GM20000 (cell line): ENCODE results near the gene JMJD7.
"Not testable (repeated sequence)": the region's sequence is repeated elsewhere in the genome, so short reads cannot be mapped to it uniquely, and the experiment has no call there.

Experiments
- DNase-seq: peaks from one replicate; pipeline ENCODE4 v3.0.0; 2012; ENCODE audit warnings: low spot score
- TF ChIP-seq, protein P1 (sequence below): IDR thresholded peaks from 2 replicates; pipeline ENCODE4 v1.5.1; 2012; ENCODE audit warnings: mild to moderate bottlenecking, control low read depth; ENCODE audit errors: extremely low read depth, missing control alignments

The JMJD7 gene

DNA sequence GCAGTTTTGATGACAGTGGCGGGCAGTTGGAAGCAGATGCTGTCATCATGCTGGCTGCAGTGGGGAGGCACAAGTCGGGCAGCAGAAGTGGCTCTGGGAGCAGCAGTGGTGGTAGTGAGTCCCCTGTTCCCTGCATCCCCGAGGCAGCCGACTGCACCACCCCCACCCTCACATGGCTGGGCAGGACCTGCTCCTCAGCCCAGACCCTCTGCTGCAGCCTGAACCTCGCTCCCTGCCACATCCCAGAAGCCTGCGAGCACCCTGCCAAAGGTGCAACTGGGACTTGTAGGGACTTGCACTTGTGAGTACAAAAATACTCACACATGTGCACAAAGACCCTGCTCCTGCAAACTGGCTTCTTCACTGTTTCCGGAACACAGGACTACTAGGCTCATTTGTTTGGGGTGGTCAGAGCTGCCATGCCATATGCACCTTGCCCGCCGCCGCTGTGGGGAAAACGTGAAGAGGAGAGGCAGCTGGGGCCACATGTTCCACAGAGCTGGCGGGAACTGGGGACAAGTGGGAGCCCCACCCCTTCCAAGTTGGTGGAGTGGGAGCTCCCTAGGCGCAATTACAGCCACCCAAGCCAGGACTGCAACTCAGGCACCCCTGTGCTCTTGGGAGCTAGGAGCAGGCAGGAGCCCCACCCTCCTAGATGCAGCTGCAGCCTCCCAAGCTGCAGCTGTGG, 2.2 kb downstream of the JMJD7 start:
- TF ChIP-seq, protein P1, sequence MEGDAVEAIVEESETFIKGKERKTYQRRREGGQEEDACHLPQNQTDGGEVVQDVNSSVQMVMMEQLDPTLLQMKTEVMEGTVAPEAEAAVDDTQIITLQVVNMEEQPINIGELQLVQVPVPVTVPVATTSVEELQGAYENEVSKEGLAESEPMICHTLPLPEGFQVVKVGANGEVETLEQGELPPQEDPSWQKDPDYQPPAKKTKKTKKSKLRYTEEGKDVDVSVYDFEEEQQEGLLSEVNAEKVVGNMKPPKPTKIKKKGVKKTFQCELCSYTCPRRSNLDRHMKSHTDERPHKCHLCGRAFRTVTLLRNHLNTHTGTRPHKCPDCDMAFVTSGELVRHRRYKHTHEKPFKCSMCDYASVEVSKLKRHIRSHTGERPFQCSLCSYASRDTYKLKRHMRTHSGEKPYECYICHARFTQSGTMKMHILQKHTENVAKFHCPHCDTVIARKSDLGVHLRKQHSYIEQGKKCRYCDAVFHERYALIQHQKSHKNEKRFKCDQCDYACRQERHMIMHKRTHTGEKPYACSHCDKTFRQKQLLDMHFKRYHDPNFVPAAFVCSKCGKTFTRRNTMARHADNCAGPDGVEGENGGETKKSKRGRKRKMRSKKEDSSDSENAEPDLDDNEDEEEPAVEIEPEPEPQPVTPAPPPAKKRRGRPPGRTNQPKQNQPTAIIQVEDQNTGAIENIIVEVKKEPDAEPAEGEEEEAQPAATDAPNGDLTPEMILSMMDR, result no peak
- DNase-seq, result no peak

DNA sequence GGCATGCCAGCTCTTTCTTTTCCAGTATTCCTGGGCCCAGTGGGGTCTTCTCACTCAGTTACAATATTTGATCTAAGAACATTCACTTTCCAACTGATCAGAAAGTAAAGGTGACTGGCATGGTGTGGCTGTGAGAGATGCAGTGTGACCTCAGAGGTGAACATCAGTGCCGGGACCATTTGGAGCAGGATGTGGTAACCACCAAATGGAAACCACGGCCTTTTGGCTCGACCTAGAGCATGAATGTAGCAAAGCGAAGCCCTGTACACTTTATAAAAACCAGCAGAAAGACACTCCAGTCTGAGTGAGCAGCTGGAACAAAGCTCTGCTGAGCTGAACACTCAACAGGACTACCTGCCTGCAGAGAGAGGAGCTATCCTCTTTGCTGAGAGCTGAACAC, 3.4 kb downstream of the JMJD7 start:
- DNase-seq, result not testable (repeated sequence)

DNA sequence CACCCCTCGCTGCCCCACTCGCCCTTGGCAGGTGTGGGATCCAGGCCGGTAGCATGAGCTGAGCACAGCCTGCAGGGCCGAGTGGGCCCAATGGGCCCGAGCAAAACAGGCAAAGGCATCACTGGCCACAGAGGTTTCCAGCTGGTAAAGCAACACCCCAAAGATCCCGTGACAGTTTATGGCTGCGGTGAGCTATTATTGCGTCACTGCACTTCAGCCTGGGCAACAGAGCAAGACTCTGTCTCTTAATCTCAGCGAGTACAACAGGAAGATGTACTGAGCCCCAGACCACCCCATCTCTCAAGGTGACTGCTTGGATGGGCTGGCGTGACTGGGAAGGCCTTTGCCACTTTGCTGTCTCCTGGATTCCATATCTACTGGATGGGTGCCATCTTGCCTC, 4.3 kb downstream of the JMJD7 start:
- TF ChIP-seq, protein P1, result no peak
- no peak for DNase-seq

DNA sequence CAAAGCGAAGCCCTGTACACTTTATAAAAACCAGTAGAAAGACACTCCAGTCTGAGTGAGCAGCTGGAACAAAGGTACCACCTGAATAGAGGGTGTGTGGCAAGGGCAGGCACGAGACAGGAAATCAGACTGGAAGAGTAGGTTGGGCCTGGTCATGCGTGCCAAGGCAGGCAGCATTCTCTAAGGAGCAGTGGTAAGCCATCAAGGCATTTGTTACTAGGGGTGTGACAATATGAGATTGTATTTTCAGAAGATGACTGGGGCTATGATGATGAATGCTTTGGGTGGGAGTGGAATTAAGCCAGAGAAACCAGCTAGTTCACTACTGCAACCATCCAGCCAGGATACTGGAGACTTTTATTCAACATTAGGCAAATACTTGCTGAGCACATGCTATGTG, 5.0 kb downstream of the JMJD7 start:
- DNase-seq, result no peak
- TF ChIP-seq, protein P1, result no peak

DNA sequence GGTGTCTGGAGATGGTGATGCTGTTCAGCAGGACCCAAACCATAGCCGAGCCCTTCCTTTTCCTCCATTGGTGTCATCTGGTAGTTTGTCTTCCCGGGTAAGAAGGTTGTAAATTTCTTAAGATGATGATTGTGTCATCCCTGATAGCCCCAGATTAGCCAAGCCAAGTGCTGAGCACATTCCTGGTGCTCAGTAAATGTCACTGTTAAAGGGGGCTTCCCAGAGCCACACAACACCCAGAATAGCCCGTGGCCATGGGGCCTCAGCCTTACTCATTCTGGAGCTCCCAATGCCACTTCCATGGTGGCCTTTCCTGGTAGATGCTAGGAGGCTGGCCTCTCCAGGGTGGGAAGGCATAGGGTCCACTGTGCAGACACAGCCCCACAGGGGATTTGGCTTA, 6.2 kb downstream of the JMJD7 start:
- TF ChIP-seq, protein P1, result no peak
- DNase-seq, result no peak

DNA sequence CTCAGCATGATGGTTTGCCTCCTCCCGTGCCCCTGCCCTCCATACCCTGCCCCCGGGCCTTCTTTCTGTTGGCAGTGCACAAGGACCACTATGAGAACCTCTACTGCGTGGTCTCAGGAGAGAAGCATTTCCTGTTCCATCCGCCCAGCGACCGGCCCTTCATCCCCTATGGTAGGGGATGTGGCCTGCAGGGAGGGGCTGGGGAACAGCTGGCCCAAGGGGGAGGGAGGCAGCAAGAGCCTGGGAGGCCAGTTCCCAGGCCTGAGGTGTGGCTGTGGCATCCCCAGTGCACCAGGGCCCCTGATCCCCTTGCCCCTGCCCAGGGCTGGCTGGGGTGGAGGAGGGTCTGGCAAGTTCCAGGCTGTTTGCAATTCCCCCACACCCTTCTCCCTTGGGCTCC, 8.2 kb downstream of the JMJD7 start:
- TF ChIP-seq, protein P1, result no peak
- no peak for DNase-seq

DNA sequence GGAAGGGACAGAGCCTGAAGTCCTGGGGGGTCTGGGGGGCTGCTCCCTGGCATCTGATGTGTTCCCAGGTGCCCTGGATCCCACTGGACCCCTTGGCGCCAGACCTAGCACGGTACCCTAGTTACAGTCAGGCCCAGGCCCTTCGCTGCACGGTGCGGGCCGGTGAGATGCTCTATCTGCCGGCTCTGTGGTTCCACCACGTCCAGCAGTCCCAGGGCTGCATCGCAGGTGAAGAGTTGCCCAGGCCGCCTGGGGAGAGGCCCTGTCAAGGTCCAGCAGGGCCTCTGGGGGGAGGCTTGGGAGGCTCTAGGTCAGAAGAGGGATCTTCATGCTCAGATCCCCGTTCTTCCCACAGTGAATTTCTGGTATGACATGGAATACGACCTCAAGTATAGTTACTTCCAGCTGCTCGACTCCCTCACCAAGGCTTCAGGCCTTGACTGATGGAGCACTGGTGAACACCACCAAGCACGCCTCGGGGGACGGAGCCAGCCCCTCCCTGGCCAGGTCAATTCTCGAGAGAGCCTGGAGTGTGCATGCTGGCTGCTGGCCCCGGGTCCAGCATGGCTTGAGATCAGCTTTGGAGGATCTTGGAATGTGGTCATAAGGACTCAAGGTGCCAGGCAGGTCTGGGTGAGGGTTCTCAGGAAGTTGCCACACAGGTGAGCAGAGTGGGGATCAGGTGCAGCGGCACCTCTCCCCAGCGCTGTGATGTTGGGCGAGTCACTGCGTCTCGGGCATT, 9.0 kb downstream of the JMJD7 start:
- DNase-seq, result no peak
- TF ChIP-seq, protein P1, result no peak
